H9 (cell line): Measurements from ENCODE around the gene SAXO1. TPM values are rescaled to one million over a fixed set of nuclear protein-coding genes. Genes with fewer than 3 reads are reported as not detected.

Experiments used
- DNase-seq: peaks from one replicate; pipeline ENCODE4 v3.0.0-alpha.2; 2017
- H2AFZ ChIP-seq: one replicate; pipeline ENCODE4 v1.6.1; 2013; ENCODE audit warnings: mild to moderate bottlenecking, low read length, control low read depth, moderate library complexity
- H2AK5ac ChIP-seq: 2 replicates; pipeline ENCODE4 v1.6.1; 2013; ENCODE audit warnings: low read length, control low read depth, mixed read lengths; ENCODE audit not compliant: insufficient read length
- H2BK120ac ChIP-seq: one replicate; pipeline ENCODE4 v1.6.1; 2013; ENCODE audit warnings: low read depth, mild to moderate bottlenecking, low read length, control low read depth, inconsistent platforms; ENCODE audit not compliant: poor library complexity, severe bottlenecking
- H2BK12ac ChIP-seq: 2 replicates; pipeline ENCODE4 v1.6.1; 2013; ENCODE audit warnings: low read length, control low read depth, mixed read lengths, low read depth; ENCODE audit not compliant: insufficient read length
- H2BK15ac ChIP-seq: 2 replicates; pipeline ENCODE4 v1.6.1; 2013; ENCODE audit warnings: low read depth, low read length, control low read depth
- H2BK20ac ChIP-seq: one replicate; pipeline ENCODE4 v1.6.1; 2013; ENCODE audit warnings: low read depth, mild to moderate bottlenecking, low read length, control low read depth, inconsistent platforms; ENCODE audit not compliant: poor library complexity, severe bottlenecking
- H2BK5ac ChIP-seq: 2 replicates; pipeline ENCODE4 v1.6.1; 2013; ENCODE audit warnings: low read length, control low read depth, mixed read lengths; ENCODE audit not compliant: insufficient read length
- H3K14ac ChIP-seq: 2 replicates; pipeline ENCODE4 v1.6.1; 2013; ENCODE audit warnings: low read length, control low read depth; ENCODE audit not compliant: insufficient read depth
- H3K18ac ChIP-seq: 2 replicates; pipeline ENCODE4 v1.6.1; 2013; ENCODE audit warnings: low read depth, mild to moderate bottlenecking, mixed read lengths, low read length, control low read depth; ENCODE audit not compliant: insufficient read length
- H3K23ac ChIP-seq: 2 replicates; pipeline ENCODE4 v1.6.1; 2013; ENCODE audit warnings: low read length, control low read depth, mixed read lengths, low read depth; ENCODE audit not compliant: insufficient read length
- H3K23me2 ChIP-seq: 2 replicates; pipeline ENCODE4 v1.6.1; 2013; ENCODE audit warnings: low read depth, mild to moderate bottlenecking, mixed read lengths, low read length, control low read depth; ENCODE audit not compliant: insufficient read length, poor library complexity, severe bottlenecking
- H3K27ac ChIP-seq: 2 replicates; pipeline ENCODE4 v1.5.1; 2013; ENCODE audit warnings: low read length, control low read depth, mixed read lengths, low read depth; ENCODE audit not compliant: insufficient read length
- H3K27me3 ChIP-seq: 2 replicates; pipeline ENCODE4 v1.6.1; 2013; ENCODE audit warnings: low read length, control low read depth, inconsistent platforms; ENCODE audit not compliant: insufficient read depth
- H3K4ac ChIP-seq: 2 replicates; pipeline ENCODE4 v1.6.1; 2013; ENCODE audit warnings: low read depth, mild to moderate bottlenecking, control low read depth, inconsistent platforms, low read length, moderate library complexity
- H3K4me1 ChIP-seq: 2 replicates; pipeline ENCODE4 v1.6.1; 2013; ENCODE audit warnings: low read length, control low read depth, inconsistent platforms; ENCODE audit not compliant: insufficient read depth
- H3K4me2 ChIP-seq: 2 replicates; pipeline ENCODE4 v1.6.1; 2013; ENCODE audit warnings: low read length, control low read depth, mixed read lengths; ENCODE audit not compliant: insufficient read length, insufficient read depth
- H3K56ac ChIP-seq: 2 replicates; pipeline ENCODE4 v1.6.1; 2013; ENCODE audit warnings: low read depth, mild to moderate bottlenecking, mixed read lengths, low read length, control low read depth; ENCODE audit not compliant: insufficient read length
- H3K79me1 ChIP-seq: 2 replicates; pipeline ENCODE4 v1.6.1; 2013; ENCODE audit warnings: low read depth, mild to moderate bottlenecking, moderate library complexity, low read length, control low read depth, inconsistent platforms; ENCODE audit not compliant: insufficient read depth, poor library complexity, severe bottlenecking
- H3K79me2 ChIP-seq: 2 replicates; pipeline ENCODE4 v1.6.1; 2013; ENCODE audit warnings: low read length, control low read depth, inconsistent platforms; ENCODE audit not compliant: insufficient read depth
- H3K9ac ChIP-seq: 2 replicates; pipeline ENCODE4 v1.6.1; 2013; ENCODE audit warnings: low read length, control low read depth, mixed read lengths; ENCODE audit not compliant: insufficient read length; ENCODE audit errors: extremely low read depth
- H3K9me3 ChIP-seq: one replicate; pipeline ENCODE4 v1.6.1; 2013; ENCODE audit warnings: low read depth, low read length, inconsistent platforms; ENCODE audit not compliant: control insufficient read depth
- H3T11ph ChIP-seq: one replicate; pipeline ENCODE4 v1.6.1; 2013; ENCODE audit warnings: mild to moderate bottlenecking, low read length, control low read depth, inconsistent platforms
- H4K20me1 ChIP-seq: one replicate; pipeline ENCODE4 v1.6.1; 2013; ENCODE audit not compliant: control insufficient read depth, insufficient read length, insufficient read depth
- H4K5ac ChIP-seq: 2 replicates; pipeline ENCODE4 v1.6.1; 2013; ENCODE audit warnings: low read depth, mild to moderate bottlenecking, mixed read lengths, low read length, control low read depth; ENCODE audit not compliant: insufficient read length
- H4K8ac ChIP-seq: replicated peaks from 2 replicates; pipeline ENCODE4 v1.6.1; 2013; ENCODE audit warnings: low read length, control low read depth, mixed read lengths, low read depth; ENCODE audit not compliant: insufficient read length
- H4K91ac ChIP-seq: 2 replicates; pipeline ENCODE4 v1.6.1; 2013; ENCODE audit warnings: low read depth, mild to moderate bottlenecking, moderate library complexity, mixed read lengths, low read length, control low read depth; ENCODE audit not compliant: insufficient read length
- H3K27ac Mint-ChIP-seq, 3 experiments: 2 replicates in 2 of 3; 3 replicates in 1 of 3; pipeline ENCODE4 v1.8.0; 2020 to 2021; ENCODE audit warnings: mixed read lengths in 3 of 3, mild to moderate bottlenecking in 1 of 3, moderate library complexity in 1 of 3
- H3K27me3 Mint-ChIP-seq: 2 replicates; pipeline ENCODE4 v1.8.0; 2021; ENCODE audit warnings: low read depth, mild to moderate bottlenecking, moderate library complexity, mixed read lengths
- H3K36me3 Mint-ChIP-seq, 3 experiments: 2 replicates in 2 of 3; 3 replicates in 1 of 3; pipeline ENCODE4 v1.8.0; 2020 to 2021; ENCODE audit warnings: low read depth in 3 of 3, mixed read lengths in 3 of 3; ENCODE audit not compliant: insufficient read depth in 1 of 3
- H3K4me1 Mint-ChIP-seq, 2 experiments: 2 replicates each; pipeline ENCODE4 v1.8.0; 2020; ENCODE audit warnings: mixed read lengths in 2 of 2
- H3K4me3 Mint-ChIP-seq, 2 experiments: 2 replicates in 1 of 2; 3 replicates in 1 of 2; pipeline ENCODE4 v1.8.0; 2020 to 2021; ENCODE audit warnings: mild to moderate bottlenecking in 2 of 2, mixed read lengths in 2 of 2, moderate library complexity in 1 of 2
- H3K9me3 Mint-ChIP-seq, 2 experiments: 2 replicates in 1 of 2; 3 replicates in 1 of 2; pipeline ENCODE4 v1.8.0; 2020; ENCODE audit warnings: mild to moderate bottlenecking in 2 of 2, mixed read lengths in 2 of 2, moderate library complexity in 1 of 2
- WGBS: extraction: QIAGEN DNeasy Blood & Tissue Kit; methylation state at CpG from one replicate; pipeline ENCODE4 v1.1.7; 2013; ENCODE audit warnings: missing lambda C conversion rate, low lambda C conversion rate, mixed read lengths; ENCODE audit not compliant: insufficient read length; ENCODE audit errors: extremely low coverage; 5-methylcytosine and 5-hydroxymethylcytosine counted together
- total RNA-seq: library from RNA; stranded (reverse); gene quantifications from 2 replicates; pipeline ENCODE4 v1.2.1, GENCODE V29; 2021
- TF ChIP-seq, protein P1 (sequence below): fragments of 200-600 bp; sonication (generic); conservative IDR thresholded peaks from 3 replicates; pipeline ENCODE4 v1.8.0; 2021; ENCODE audit warnings: antibody characterized with exemption, mild to moderate bottlenecking

SAXO1 gene
- total RNA-seq, 1 experiment from 2014 or later = 0.09 TPM

DNA sequence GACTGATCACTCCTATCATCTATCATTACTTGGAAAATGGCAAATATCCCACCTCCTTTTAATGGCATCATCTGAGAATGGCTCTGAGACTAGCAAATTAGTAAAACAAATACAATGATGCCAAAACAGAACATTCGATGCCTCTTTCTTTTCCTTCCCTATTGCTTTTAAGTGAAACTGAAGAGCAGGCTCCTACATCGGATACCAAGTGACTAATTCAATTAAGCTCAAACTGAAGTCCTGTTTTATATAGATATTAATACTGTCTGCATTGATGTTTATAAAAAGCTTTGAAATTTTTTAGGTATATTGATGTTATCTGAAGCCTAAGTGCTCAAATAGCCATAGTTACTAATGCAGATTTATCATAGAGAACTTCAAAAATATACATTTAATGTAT lies 43.9 kb downstream of the SAXO1 start:
- Mint-ChIP-seq H3K4me1 (no peaks in the 10 kb centered on the region), H3K36me3 (no peaks in the 10 kb centered on the region; a peak in 1 of 7 replicates), H3K4me3 (no peak overlapping the region), H3K9me3 (peaks cover 0 to 5% of the 10 kb centered on the region in 2 experiments; a peak in 1 of 5 replicates), H3K27me3 (no peaks in the 10 kb centered on the region; the same call in 1 of the 2 replicates), H3K27ac (no peak overlapping the region)
- Histone ChIP-seq H3K18ac (no peak overlapping the region), H2AFZ (no peak overlapping the region), H3K27me3 (no peaks in the 10 kb centered on the region), H2BK15ac (no peak overlapping the region), H3K27ac (no peak overlapping the region), H4K91ac (no peak overlapping the region), H3T11ph (no peak overlapping the region), H4K20me1 (no peaks in the 10 kb centered on the region), H3K9ac (no peak overlapping the region), H2BK20ac (no peak overlapping the region), H2BK12ac (no peak overlapping the region), H3K79me2 (no peaks in the 10 kb centered on the region), H3K23me2 (no peaks in the 10 kb centered on the region), H4K5ac (no peak overlapping the region), H4K8ac (no peak overlapping the region), H3K79me1 (no peaks in the 10 kb centered on the region), H3K23ac (no peak overlapping the region), H3K4me2 (no peak overlapping the region), H3K56ac (no peak overlapping the region), H2BK120ac (no peak overlapping the region), H3K4ac (no peak overlapping the region), H3K4me1 (no peaks in the 10 kb centered on the region), H3K9me3 (no peaks in the 10 kb centered on the region), H2AK5ac (no peak overlapping the region), H2BK5ac (no peak overlapping the region), H3K14ac (no peak overlapping the region)
- TF ChIP-seq, protein P1, sequence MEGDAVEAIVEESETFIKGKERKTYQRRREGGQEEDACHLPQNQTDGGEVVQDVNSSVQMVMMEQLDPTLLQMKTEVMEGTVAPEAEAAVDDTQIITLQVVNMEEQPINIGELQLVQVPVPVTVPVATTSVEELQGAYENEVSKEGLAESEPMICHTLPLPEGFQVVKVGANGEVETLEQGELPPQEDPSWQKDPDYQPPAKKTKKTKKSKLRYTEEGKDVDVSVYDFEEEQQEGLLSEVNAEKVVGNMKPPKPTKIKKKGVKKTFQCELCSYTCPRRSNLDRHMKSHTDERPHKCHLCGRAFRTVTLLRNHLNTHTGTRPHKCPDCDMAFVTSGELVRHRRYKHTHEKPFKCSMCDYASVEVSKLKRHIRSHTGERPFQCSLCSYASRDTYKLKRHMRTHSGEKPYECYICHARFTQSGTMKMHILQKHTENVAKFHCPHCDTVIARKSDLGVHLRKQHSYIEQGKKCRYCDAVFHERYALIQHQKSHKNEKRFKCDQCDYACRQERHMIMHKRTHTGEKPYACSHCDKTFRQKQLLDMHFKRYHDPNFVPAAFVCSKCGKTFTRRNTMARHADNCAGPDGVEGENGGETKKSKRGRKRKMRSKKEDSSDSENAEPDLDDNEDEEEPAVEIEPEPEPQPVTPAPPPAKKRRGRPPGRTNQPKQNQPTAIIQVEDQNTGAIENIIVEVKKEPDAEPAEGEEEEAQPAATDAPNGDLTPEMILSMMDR = no peak
- no peak for DNase-seq
- no CpG with 5 or more reads among the region's 2 CpGs for WGBS
